Naive thymus-derived CD4-positive, alpha-beta T cell (primary cell): ENCODE measurements around the gene INSM2. TPM values are rescaled to one million over a fixed set of nuclear protein-coding genes. Genes with fewer than 3 reads are reported as not detected.

Experiments used
- ATAC-seq: fragments of 150-1000 bp; cut with Tn5 transposase; 2 replicates; pipeline ENCODE4 v1.10.0; 2021; ENCODE audit warnings: mild to moderate bottlenecking, moderate library complexity
- CTCF ChIA-PET: fragments of 350-600 bp; sonication (Branson Sonifier 250); formaldehyde crosslinking; loops from one replicate; lab custom pipeline; 2021; ENCODE audit warnings: antibody characterized with exemption; lab: Charles Lee
- POLR2A ChIA-PET: fragments of 350-600 bp; sonication (Branson Sonifier 250); formaldehyde crosslinking; loops from one replicate; lab custom pipeline; 2021; ENCODE audit warnings: antibody characterized with exemption, inconsistent platforms; lab: Charles Lee
- DNase-seq, 9 donors: peaks; one replicate each; pipeline versions ENCODE4 v3.0.0 to v3.0.0-alpha.2; 2020 to 2022; ENCODE audit warnings: mixed read lengths in 1 of 9
- H3K27ac ChIP-seq: one replicate; pipeline ENCODE4 v1.7.0; 2013; ENCODE audit warnings: mild to moderate bottlenecking, low read depth, low read length, moderate library complexity
- H3K27me3 ChIP-seq, 2 donors: one replicate each; pipeline ENCODE4 v1.7.0; 2013; ENCODE audit warnings: low read length in 2 of 2, mild to moderate bottlenecking in 2 of 2, moderate library complexity in 2 of 2; ENCODE audit not compliant: control insufficient read depth in 2 of 2, insufficient read depth in 2 of 2
- H3K36me3 ChIP-seq, 3 experiments: 1 replicate in 2 of 3; 2 replicates in 1 of 3; pipeline ENCODE4 v1.7.0; 2013; ENCODE audit warnings: low read length in 3 of 3, mild to moderate bottlenecking in 3 of 3, moderate library complexity in 1 of 3; ENCODE audit not compliant: insufficient read depth in 3 of 3, control insufficient read depth in 2 of 3
- H3K4me1 ChIP-seq, 2 donors: one replicate each; pipeline ENCODE4 v1.7.0; 2013; ENCODE audit warnings: low read length in 2 of 2, mild to moderate bottlenecking in 2 of 2, moderate library complexity in 1 of 2; ENCODE audit not compliant: control insufficient read depth in 2 of 2, insufficient read depth in 2 of 2
- H3K4me3 ChIP-seq: 2 replicates; pipeline ENCODE4 v1.7.0; 2013; ENCODE audit warnings: mild to moderate bottlenecking, low read length
- H3K9me3 ChIP-seq, 3 experiments: 1 replicate in 2 of 3; 2 replicates in 1 of 3; pipeline ENCODE4 v1.7.0; 2013; ENCODE audit warnings: low read length in 3 of 3; ENCODE audit not compliant: control insufficient read depth in 2 of 3
- H3K27ac Mint-ChIP-seq, 9 donors: one replicate each; pipeline ENCODE4 v1.8.0; 2020 to 2022; ENCODE audit warnings: mixed read lengths in 9 of 9, mild to moderate bottlenecking in 8 of 9, moderate library complexity in 5 of 9, inconsistent platforms in 2 of 9
- H3K27me3 Mint-ChIP-seq, 5 donors: one replicate each; pipeline ENCODE4 v1.8.0; 2021 to 2022; ENCODE audit warnings: mixed read lengths in 5 of 5, mild to moderate bottlenecking in 1 of 5
- H3K36me3 Mint-ChIP-seq, 5 donors: one replicate each; pipeline ENCODE4 v1.8.0; 2020 to 2022; ENCODE audit warnings: mixed read lengths in 5 of 5, mild to moderate bottlenecking in 3 of 5, inconsistent platforms in 1 of 5
- H3K4me1 Mint-ChIP-seq, 7 donors: one replicate each; pipeline ENCODE4 v1.8.0; 2020 to 2022; ENCODE audit warnings: mixed read lengths in 7 of 7, mild to moderate bottlenecking in 3 of 7, inconsistent platforms in 1 of 7
- H3K4me3 Mint-ChIP-seq, 10 donors: one replicate each; pipeline ENCODE4 v1.8.0; 2020 to 2022; ENCODE audit warnings: mild to moderate bottlenecking in 10 of 10, mixed read lengths in 10 of 10, moderate library complexity in 6 of 10, inconsistent platforms in 2 of 10
- H3K9me3 Mint-ChIP-seq, 11 donors: one replicate each; pipeline ENCODE4 v1.8.0; 2020 to 2022; ENCODE audit warnings: mixed read lengths in 11 of 11, mild to moderate bottlenecking in 4 of 11, inconsistent platforms in 1 of 11, moderate library complexity in 1 of 11
- intact Hi-C, 2 donors: fragments of 100-400 bp; cut with micrococcal nuclease; formaldehyde crosslinking; loops; one replicate each; pipeline ENCODE4 v1.15.1; 2023
- polyA plus RNA-seq, 2 donors: library from polyadenylated mRNA; unstranded; fragments of 300-500 nt; fragmentation: Illumina TruSeq; gene quantifications; one replicate each; pipeline ENCODE4 v1.2.3, GENCODE V29; 2021
- total RNA-seq, 6 experiments: library from RNA in 5 of 6; stranded (reverse) in 5 of 6; gene quantifications; 1 replicate in 5 of 6; 2 replicates in 1 of 6; pipeline ENCODE4 v1.2.3 and lab custom pipeline; 2021 to 2026

Gene INSM2
- total and polyA plus RNA-seq, 7 experiments from 2014 or later = not detected

- Histone ChIP-seq H3K9me3 (no peaks in the 10 kb centered on the region), H3K36me3 (no peaks in the 10 kb centered on the region), H3K4me3 (no peak overlapping the region), H3K27me3 (no peaks in the 10 kb centered on the region), H3K4me1 (no peaks in the 10 kb centered on the region), H3K27ac (no peak overlapping the region)
- no peaks in the 10 kb centered on the region for H3K36me3 Mint-ChIP-seq
- H3K27ac Mint-ChIP-seq = no peak overlapping the region
- no peak for ATAC-seq
- H3K4me3 Mint-ChIP-seq = no peak overlapping the region
- POLR2A ChIA-PET = no interaction called here
- peaks cover 3 to 11% (median 9%) of the 10 kb centered on the region in 5 donors for H3K27me3 Mint-ChIP-seq
- no peaks in the 10 kb centered on the region for H3K4me1 Mint-ChIP-seq
- no peaks in the 10 kb centered on the region for H3K9me3 Mint-ChIP-seq
- CTCF ChIA-PET = interaction anchor here (0.6 kb wide), 1 partner anchor 19 kb away, joined by 4 read pairs; no protein-coding TSS in a partner anchor
- DNase-seq = no peak
- intact Hi-C loops = no loop called here
These were observed 27.5 kb upstream of the INSM2 start for GRCh38 chr14:35506461-35506860.

GRCh38 chr14:35506927-35507326 is 27.0 kb upstream of the INSM2 start:
- H3K4me1 Mint-ChIP-seq = no peaks in the 10 kb centered on the region
- no peaks in the 10 kb centered on the region for H3K36me3 Mint-ChIP-seq
- ATAC-seq (no peak), DNase-seq (no peak)
- intact Hi-C loops = no loop called here
- Histone ChIP-seq H3K4me1 (no peaks in the 10 kb centered on the region), H3K36me3 (no peaks in the 10 kb centered on the region), H3K27me3 (no peaks in the 10 kb centered on the region), H3K4me3 (no peak overlapping the region), H3K9me3 (no peaks in the 10 kb centered on the region), H3K27ac (no peak overlapping the region)
- POLR2A ChIA-PET = no interaction called here
- H3K27me3 Mint-ChIP-seq = peaks cover 3 to 10% (median 4%) of the 10 kb centered on the region in 5 donors
- H3K9me3 Mint-ChIP-seq = no peaks in the 10 kb centered on the region
- no peak overlapping the region for H3K27ac Mint-ChIP-seq
- no peak overlapping the region for H3K4me3 Mint-ChIP-seq
- CTCF ChIA-PET = interaction anchor here (0.6 kb wide), 1 partner anchor 18 kb away, joined by 4 read pairs; no protein-coding TSS in a partner anchor

GRCh38 chr14:35509846-35510245 is 24.1 kb upstream of the INSM2 start:
- DNase-seq (no peak), ATAC-seq (no peak)
- Mint-ChIP-seq H3K27ac (no peak overlapping the region), H3K36me3 (no peaks in the 10 kb centered on the region), H3K27me3 (peaks cover 0 to 10% (median 2%) of the 10 kb centered on the region in 5 donors), H3K4me3 (no peak overlapping the region), H3K9me3 (no peaks in the 10 kb centered on the region), H3K4me1 (no peaks in the 10 kb centered on the region)
- Histone ChIP-seq H3K4me1 (no peaks in the 10 kb centered on the region), H3K36me3 (no peaks in the 10 kb centered on the region), H3K27ac (no peak overlapping the region), H3K9me3 (no peaks in the 10 kb centered on the region), H3K27me3 (no peaks in the 10 kb centered on the region), H3K4me3 (no peak overlapping the region)
- POLR2A ChIA-PET = no interaction called here
- intact Hi-C loops = no loop called here
- CTCF ChIA-PET = no interaction called here

- Histone ChIP-seq H3K27ac (no peak overlapping the region), H3K4me3 (no peak overlapping the region), H3K4me1 (no peaks in the 10 kb centered on the region), H3K36me3 (no peaks in the 10 kb centered on the region), H3K27me3 (no peaks in the 10 kb centered on the region), H3K9me3 (no peaks in the 10 kb centered on the region)
- CTCF ChIA-PET = no interaction called here
- Mint-ChIP-seq H3K27ac (no peak overlapping the region), H3K27me3 (peaks cover 0 to 15% (median 4%) of the 10 kb centered on the region in 5 donors), H3K36me3 (no peaks in the 10 kb centered on the region), H3K4me1 (no peaks in the 10 kb centered on the region), H3K9me3 (no peaks in the 10 kb centered on the region), H3K4me3 (no peak overlapping the region)
- intact Hi-C loops = no loop called here
- POLR2A ChIA-PET = no interaction called here
- DNase-seq (no peak), ATAC-seq (no peak)
These were observed 21.2 kb upstream of the INSM2 start for GRCh38 chr14:35512765-35513164.

- POLR2A ChIA-PET = no interaction called here
These were observed 18.0 kb upstream of the INSM2 start for GRCh38 chr14:35515916-35516315.

GRCh38 chr14:35519986-35520385 is 14.0 kb upstream of the INSM2 start:
- CTCF ChIA-PET = no interaction called here
- Mint-ChIP-seq H3K9me3 (peaks cover 0 to 5% (median 0%) of the 10 kb centered on the region in 11 donors), H3K4me1 (no peaks in the 10 kb centered on the region), H3K36me3 (no peaks in the 10 kb centered on the region), H3K4me3 (no peak overlapping the region), H3K27ac (no peak overlapping the region), H3K27me3 (peaks cover 22 to 33% (median 25%) of the 10 kb centered on the region in 5 donors)
- no peak for ATAC-seq
- Histone ChIP-seq H3K27ac (no peak overlapping the region), H3K9me3 (no peaks in the 10 kb centered on the region), H3K36me3 (no peaks in the 10 kb centered on the region), H3K4me1 (no peaks in the 10 kb centered on the region), H3K4me3 (no peak overlapping the region), H3K27me3 (no peaks in the 10 kb centered on the region)
- no peak for DNase-seq
- intact Hi-C loops = no loop called here
- POLR2A ChIA-PET = interaction anchor here (0.6 kb wide), 1 partner anchor 60 kb away, joined by 3 read pairs; no protein-coding TSS in a partner anchor

More at GRCh38 chr14:35515916-35516315, 18.0 kb upstream of the INSM2 start:
- ATAC-seq = no peak
- Histone ChIP-seq H3K27me3 (no peaks in the 10 kb centered on the region), H3K9me3 (no peaks in the 10 kb centered on the region), H3K36me3 (no peaks in the 10 kb centered on the region), H3K4me1 (no peaks in the 10 kb centered on the region), H3K27ac (no peak overlapping the region), H3K4me3 (no peak overlapping the region)
- CTCF ChIA-PET = no interaction called here
- Mint-ChIP-seq H3K9me3 (no peaks in the 10 kb centered on the region), H3K36me3 (no peaks in the 10 kb centered on the region), H3K27me3 (peaks cover 9 to 20% (median 14%) of the 10 kb centered on the region in 5 donors), H3K4me3 (no peak overlapping the region), H3K4me1 (no peaks in the 10 kb centered on the region), H3K27ac (no peak overlapping the region)
- intact Hi-C loops = no loop called here
- no peak for DNase-seq

GRCh38 chr14:35525695-35526094 is 8.3 kb upstream of the INSM2 start:
- Histone ChIP-seq H3K4me3 (no peak overlapping the region), H3K4me1 (no peaks in the 10 kb centered on the region), H3K27me3 (no peaks in the 10 kb centered on the region), H3K36me3 (no peaks in the 10 kb centered on the region), H3K9me3 (no peaks in the 10 kb centered on the region), H3K27ac (no peak overlapping the region)
- CTCF ChIA-PET = interaction anchor here (0.7 kb wide), 1 partner anchor 19 kb away, joined by 4 read pairs; no protein-coding TSS in a partner anchor
- H3K27ac Mint-ChIP-seq = no peak overlapping the region
- intact Hi-C loops = no loop called here
- H3K4me1 Mint-ChIP-seq = no peaks in the 10 kb centered on the region
- no peaks in the 10 kb centered on the region for H3K36me3 Mint-ChIP-seq
- H3K27me3 Mint-ChIP-seq = peaks cover 43 to 61% (median 49%) of the 10 kb centered on the region in 5 donors
- no peak overlapping the region for H3K4me3 Mint-ChIP-seq
- POLR2A ChIA-PET = no interaction called here
- DNase-seq = no peak
- no peak for ATAC-seq
- H3K9me3 Mint-ChIP-seq = peaks cover 0 to 5% (median 0%) of the 10 kb centered on the region in 11 donors
